ENCODE measurements around the gene PI4KA.
A peak's percentile ranks its signal among the peaks of the same experiment; 100 is the strongest.

The PI4KA gene

DNA sequence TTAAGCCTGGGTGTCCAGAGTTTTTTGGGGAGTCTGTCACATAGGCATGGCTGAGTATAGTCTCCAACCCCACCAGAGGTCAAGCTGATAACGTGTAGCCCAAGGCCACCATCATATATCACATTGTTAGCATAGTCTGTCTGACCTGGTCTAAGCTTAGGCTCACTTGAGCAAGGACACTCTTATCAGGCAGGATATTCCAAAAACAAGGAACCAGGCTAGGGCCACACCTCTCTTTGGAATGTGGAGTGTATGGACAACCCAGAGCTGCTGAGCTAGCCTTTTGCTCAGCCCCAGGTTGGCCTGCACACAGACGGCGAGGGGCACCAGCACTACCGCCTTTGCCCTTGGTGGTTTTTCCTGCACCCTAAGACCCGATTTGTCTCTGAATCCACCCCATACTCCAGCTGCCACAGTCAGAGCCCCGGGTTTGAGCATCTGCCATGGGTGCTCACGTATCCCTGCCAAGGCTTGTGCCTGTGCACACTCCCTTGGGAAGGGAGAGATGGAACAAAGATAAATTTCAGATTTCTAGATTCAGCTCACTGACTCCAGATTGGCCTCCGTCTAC is 7.3 kb upstream of the PI4KA start:
- Histone ChIP-seq H3K9me3 (ENCODE audit: control insufficient read depth in 1 of 2, low read length in 2 of 2) (no peaks in the 10 kb centered on the region), H3K9ac (ENCODE audit: low read depth in 1 of 2, low read length in 2 of 2) (no peak overlapping the region), H3K27ac (ENCODE audit: low read depth, low read length) (no peak overlapping the region), H3K4me1 (ENCODE audit: control insufficient read depth in 1 of 2, insufficient read depth in 2 of 2, low read length in 2 of 2) (peaks cover 27% of the 10 kb centered on the region in 2 donors), H3K36me3 (ENCODE audit: control insufficient read depth in 1 of 2, insufficient read depth in 2 of 2, low read length in 2 of 2) (peaks cover 10 to 32% of the 10 kb centered on the region in 2 donors), H3K27me3 (ENCODE audit: control insufficient read depth in 1 of 2, insufficient read depth in 2 of 2, low read length in 2 of 2) (no peaks in the 10 kb centered on the region), H3K4me3 (ENCODE audit: low read depth in 1 of 2, low read length in 2 of 2) (no peak overlapping the region)

- no peaks in the 10 kb centered on the region for H3K9me3 ChIP-seq (ENCODE audit: control insufficient read depth in 1 of 2, low read length in 2 of 2)
- H3K4me1 ChIP-seq (ENCODE audit: control insufficient read depth in 1 of 2, insufficient read depth in 2 of 2, low read length in 2 of 2) = peaks cover 27% of the 10 kb centered on the region in 2 donors
- H3K36me3 ChIP-seq (ENCODE audit: control insufficient read depth in 1 of 2, insufficient read depth in 2 of 2, low read length in 2 of 2) = peaks cover 5 to 26% of the 10 kb centered on the region in 2 donors
- H3K27ac ChIP-seq (ENCODE audit: low read depth, low read length) = no peak overlapping the region
- H3K27me3 ChIP-seq (ENCODE audit: control insufficient read depth in 1 of 2, insufficient read depth in 2 of 2, low read length in 2 of 2) = no peaks in the 10 kb centered on the region
- H3K9ac ChIP-seq (ENCODE audit: low read depth in 1 of 2, low read length in 2 of 2) = no peak overlapping the region
- no peak overlapping the region for H3K4me3 ChIP-seq (ENCODE audit: low read depth in 1 of 2, low read length in 2 of 2)
Measured at GRCh38 chr22:20865331-20865730, 6.7 kb upstream of the PI4KA start.

- Histone ChIP-seq H3K9ac (ENCODE audit: low read depth in 1 of 2, low read length in 2 of 2) (no peak overlapping the region), H3K4me3 (ENCODE audit: low read depth in 1 of 2, low read length in 2 of 2) (no peak overlapping the region), H3K27ac (ENCODE audit: low read depth, low read length) (no peak overlapping the region), H3K4me1 (ENCODE audit: control insufficient read depth in 1 of 2, insufficient read depth in 2 of 2, low read length in 2 of 2) (peaks cover 27 to 34% of the 10 kb centered on the region in 2 donors), H3K9me3 (ENCODE audit: control insufficient read depth in 1 of 2, low read length in 2 of 2) (no peaks in the 10 kb centered on the region), H3K27me3 (ENCODE audit: control insufficient read depth in 1 of 2, insufficient read depth in 2 of 2, low read length in 2 of 2) (no peaks in the 10 kb centered on the region), H3K36me3 (ENCODE audit: control insufficient read depth in 1 of 2, insufficient read depth in 2 of 2, low read length in 2 of 2) (peaks cover 0 to 22% of the 10 kb centered on the region in 2 donors)
Measured at GRCh38 chr22:20864186-20864908, 5.7 kb upstream of the PI4KA start.

DNA sequence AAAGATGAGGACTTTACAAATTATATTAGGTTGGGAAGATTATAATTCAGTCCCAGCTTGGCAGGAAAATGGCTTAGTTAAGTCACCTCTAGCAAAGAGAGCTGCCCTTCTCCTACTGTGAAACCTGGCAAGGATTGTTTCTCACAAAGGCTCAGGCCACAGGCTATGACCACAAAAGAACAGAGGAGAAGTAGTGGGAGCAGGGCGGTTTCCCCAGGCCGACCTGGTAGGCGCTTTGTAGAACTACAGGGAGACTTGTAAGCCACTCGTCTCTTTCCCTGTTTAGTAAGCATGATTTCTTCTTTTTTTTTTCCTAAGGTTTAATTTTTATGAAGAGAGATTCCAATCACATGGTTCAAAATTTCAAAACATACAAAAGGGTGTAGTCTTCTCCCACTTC is 4.8 kb upstream of the PI4KA start:
- Histone ChIP-seq H3K27me3 (ENCODE audit: control insufficient read depth in 1 of 2, insufficient read depth in 2 of 2, low read length in 2 of 2) (no peaks in the 10 kb centered on the region), H3K4me3 (ENCODE audit: low read depth in 1 of 2, low read length in 2 of 2) (no peak overlapping the region), H3K27ac (ENCODE audit: low read depth, low read length) (no peak overlapping the region), H3K4me1 (ENCODE audit: control insufficient read depth in 1 of 2, insufficient read depth in 2 of 2, low read length in 2 of 2) (peaks cover 27 to 34% of the 10 kb centered on the region in 2 donors), H3K36me3 (ENCODE audit: control insufficient read depth in 1 of 2, insufficient read depth in 2 of 2, low read length in 2 of 2) (peaks cover 0 to 22% of the 10 kb centered on the region in 2 donors), H3K9ac (ENCODE audit: low read depth in 1 of 2, low read length in 2 of 2) (no peak overlapping the region), H3K9me3 (ENCODE audit: control insufficient read depth in 1 of 2, low read length in 2 of 2) (no peaks in the 10 kb centered on the region)

DNA sequence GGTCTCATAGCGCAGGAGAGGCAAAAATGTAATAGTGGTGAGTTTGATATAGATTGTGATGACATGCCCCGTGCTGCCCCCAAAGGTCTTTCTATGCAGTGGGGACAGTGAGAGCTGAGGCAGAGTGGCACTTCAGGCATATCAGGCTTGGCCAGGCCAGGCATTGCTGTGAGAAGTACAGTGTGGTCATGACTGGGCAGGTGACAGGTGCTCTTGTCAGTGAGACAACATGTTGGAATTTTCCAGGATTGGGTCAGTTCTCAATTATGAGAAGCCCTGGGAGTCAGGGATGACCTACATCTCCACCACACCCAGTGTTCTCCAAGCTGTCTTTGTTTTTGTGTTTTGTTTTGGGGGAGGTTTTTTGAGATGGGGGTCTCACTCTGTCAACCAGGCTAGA is 3.9 kb upstream of the PI4KA start:
- no peaks in the 10 kb centered on the region for H3K9me3 ChIP-seq (ENCODE audit: control insufficient read depth in 1 of 2, low read length in 2 of 2)
- H3K27me3 ChIP-seq (ENCODE audit: control insufficient read depth in 1 of 2, insufficient read depth in 2 of 2, low read length in 2 of 2) = no peaks in the 10 kb centered on the region
- H3K4me1 ChIP-seq (ENCODE audit: control insufficient read depth in 1 of 2, insufficient read depth in 2 of 2, low read length in 2 of 2) = peaks cover 27 to 35% of the 10 kb centered on the region in 2 donors
- H3K27ac ChIP-seq (ENCODE audit: low read depth, low read length) = no peak overlapping the region
- H3K4me3 ChIP-seq (ENCODE audit: low read depth in 1 of 2, low read length in 2 of 2) = no peak overlapping the region
- peaks cover 0 to 22% of the 10 kb centered on the region in 2 donors for H3K36me3 ChIP-seq (ENCODE audit: control insufficient read depth in 1 of 2, insufficient read depth in 2 of 2, low read length in 2 of 2)
- H3K9ac ChIP-seq (ENCODE audit: low read depth in 1 of 2, low read length in 2 of 2) = no peak overlapping the region

GRCh38 chr22:20859615-20860014 is 1.0 kb upstream of the PI4KA start:
- H3K9ac ChIP-seq (ENCODE audit: low read depth in 1 of 2, low read length in 2 of 2) = peak overlapping the region; percentile 83 to 88
- H3K4me3 ChIP-seq (ENCODE audit: low read depth in 1 of 2, low read length in 2 of 2) = peak overlapping the region; percentile 79 to 89
- no peaks in the 10 kb centered on the region for H3K9me3 ChIP-seq (ENCODE audit: control insufficient read depth in 1 of 2, low read length in 2 of 2)
- H3K27ac ChIP-seq (ENCODE audit: low read depth, low read length) = no peak overlapping the region
- peaks cover 0 to 12% of the 10 kb centered on the region in 2 donors for H3K36me3 ChIP-seq (ENCODE audit: control insufficient read depth in 1 of 2, insufficient read depth in 2 of 2, low read length in 2 of 2)
- peaks cover 24% of the 10 kb centered on the region in 2 donors for H3K4me1 ChIP-seq (ENCODE audit: control insufficient read depth in 1 of 2, insufficient read depth in 2 of 2, low read length in 2 of 2)
- H3K27me3 ChIP-seq (ENCODE audit: control insufficient read depth in 1 of 2, insufficient read depth in 2 of 2, low read length in 2 of 2) = no peaks in the 10 kb centered on the region

GRCh38 chr22:20857838-20858614 is 585 bp downstream of the PI4KA start:
- Histone ChIP-seq H3K4me3 (ENCODE audit: low read depth in 1 of 2, low read length in 2 of 2) (peak overlapping the region; percentile 83), H3K27me3 (ENCODE audit: control insufficient read depth in 1 of 2, insufficient read depth in 2 of 2, low read length in 2 of 2) (no peaks in the 10 kb centered on the region), H3K9me3 (ENCODE audit: control insufficient read depth in 1 of 2, low read length in 2 of 2) (no peaks in the 10 kb centered on the region), H3K36me3 (ENCODE audit: control insufficient read depth in 1 of 2, insufficient read depth in 2 of 2, low read length in 2 of 2) (no peaks in the 10 kb centered on the region), H3K9ac (ENCODE audit: low read depth in 1 of 2, low read length in 2 of 2) (peak overlapping the region; percentile 81 to 86), H3K27ac (ENCODE audit: low read depth, low read length) (peak overlapping the region; percentile 81), H3K4me1 (ENCODE audit: control insufficient read depth in 1 of 2, insufficient read depth in 2 of 2, low read length in 2 of 2) (peaks cover 22 to 24% of the 10 kb centered on the region in 2 donors)

DNA sequence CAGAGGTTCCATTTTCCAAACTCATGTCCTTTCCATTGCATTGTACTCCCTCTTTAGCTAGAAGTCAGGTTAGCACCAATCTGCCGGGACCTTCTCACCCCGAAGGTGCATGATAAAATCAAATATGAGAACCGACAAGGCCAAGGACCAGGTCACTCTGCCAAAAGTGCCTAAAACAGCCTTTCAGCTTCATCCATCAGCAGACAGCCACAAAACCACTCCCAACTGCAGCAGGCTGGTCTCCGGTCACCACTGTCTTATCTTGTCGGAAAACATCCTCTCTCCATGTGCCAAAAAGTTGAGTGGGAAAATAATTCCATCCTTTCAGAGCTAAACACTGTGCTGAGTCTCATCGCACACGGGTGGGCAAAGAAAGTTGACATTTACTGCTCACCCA is 1.4 kb downstream of the PI4KA start:
- Histone ChIP-seq H3K4me3 (ENCODE audit: low read depth in 1 of 2, low read length in 2 of 2) (peak overlapping the region; percentile 83), H3K36me3 (ENCODE audit: control insufficient read depth in 1 of 2, insufficient read depth in 2 of 2, low read length in 2 of 2) (no peaks in the 10 kb centered on the region), H3K4me1 (ENCODE audit: control insufficient read depth in 1 of 2, insufficient read depth in 2 of 2, low read length in 2 of 2) (peaks cover 19 to 24% of the 10 kb centered on the region in 2 donors), H3K9me3 (ENCODE audit: control insufficient read depth in 1 of 2, low read length in 2 of 2) (no peaks in the 10 kb centered on the region), H3K27me3 (ENCODE audit: control insufficient read depth in 1 of 2, insufficient read depth in 2 of 2, low read length in 2 of 2) (no peaks in the 10 kb centered on the region), H3K27ac (ENCODE audit: low read depth, low read length) (no peak overlapping the region), H3K9ac (ENCODE audit: low read depth in 1 of 2, low read length in 2 of 2) (peak overlapping the region in 1 of 2 donors; percentile 81)

- Histone ChIP-seq H3K4me1 (ENCODE audit: control insufficient read depth in 1 of 2, insufficient read depth in 2 of 2, low read length in 2 of 2) (peaks cover 16% of the 10 kb centered on the region in 2 donors), H3K27me3 (ENCODE audit: control insufficient read depth in 1 of 2, insufficient read depth in 2 of 2, low read length in 2 of 2) (no peaks in the 10 kb centered on the region), H3K9me3 (ENCODE audit: control insufficient read depth in 1 of 2, low read length in 2 of 2) (no peaks in the 10 kb centered on the region), H3K36me3 (ENCODE audit: control insufficient read depth in 1 of 2, insufficient read depth in 2 of 2, low read length in 2 of 2) (no peaks in the 10 kb centered on the region), H3K27ac (ENCODE audit: low read depth, low read length) (no peak overlapping the region), H3K9ac (ENCODE audit: low read depth in 1 of 2, low read length in 2 of 2) (no peak overlapping the region), H3K4me3 (ENCODE audit: low read depth in 1 of 2, low read length in 2 of 2) (no peak overlapping the region)
Measured at GRCh38 chr22:20853236-20853660, 5.4 kb downstream of the PI4KA start.

DNA sequence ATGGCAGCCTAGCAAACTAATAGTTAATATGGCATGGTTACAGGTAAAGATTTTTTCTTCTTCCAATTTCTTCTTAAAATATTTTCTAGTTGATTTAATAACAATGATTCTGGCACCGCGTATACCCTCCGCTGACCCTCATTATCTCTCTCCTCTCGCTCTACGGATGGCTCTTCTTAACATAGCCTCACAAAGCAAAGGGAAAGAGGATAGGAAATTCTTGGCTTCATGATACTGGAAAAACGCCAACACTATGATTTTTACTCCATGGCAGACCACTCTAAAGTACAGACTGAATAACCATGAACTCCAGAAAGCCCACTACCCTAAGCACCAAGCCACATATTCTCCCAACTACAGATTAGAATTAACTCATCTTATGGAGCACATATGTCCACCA is 6.1 kb downstream of the PI4KA start:
- H3K4me3 ChIP-seq (ENCODE audit: low read depth in 1 of 2, low read length in 2 of 2) = no peak overlapping the region
- no peaks in the 10 kb centered on the region for H3K9me3 ChIP-seq (ENCODE audit: control insufficient read depth in 1 of 2, low read length in 2 of 2)
- no peak overlapping the region for H3K9ac ChIP-seq (ENCODE audit: low read depth in 1 of 2, low read length in 2 of 2)
- H3K27me3 ChIP-seq (ENCODE audit: control insufficient read depth in 1 of 2, insufficient read depth in 2 of 2, low read length in 2 of 2) = no peaks in the 10 kb centered on the region
- H3K36me3 ChIP-seq (ENCODE audit: control insufficient read depth in 1 of 2, insufficient read depth in 2 of 2, low read length in 2 of 2) = no peaks in the 10 kb centered on the region
- H3K27ac ChIP-seq (ENCODE audit: low read depth, low read length) = no peak overlapping the region
- peaks cover 10 to 11% of the 10 kb centered on the region in 2 donors for H3K4me1 ChIP-seq (ENCODE audit: control insufficient read depth in 1 of 2, insufficient read depth in 2 of 2, low read length in 2 of 2)

All from duodenal mucosa (tissue), 2 donors.